GM12878 (cell line): ENCODE measurements around the gene YY2.

Source experiments
- MAX ChIP-seq: IDR thresholded peaks from 2 replicates; pipeline ENCODE4 v1.6.1; 2012; ENCODE audit warnings: low read depth, low read length, improper control_type of control experiment
- NR2C2 ChIP-seq: IDR thresholded peaks from 2 replicates; pipeline ENCODE4 v1.6.1; 2011; ENCODE audit warnings: borderline replicate concordance, low read depth; ENCODE audit not compliant: control insufficient read depth, insufficient read length
- ZNF274 ChIP-seq: IDR thresholded peaks from one replicate; pipeline ENCODE4 v1.8.0; 2011; ENCODE audit not compliant: insufficient read length, insufficient read depth

GRCh38 chrX:21816136-21816535 is 39.7 kb upstream of the YY2 start:
- no peak for TF ChIP-seq NR2C2
- no peak for TF ChIP-seq MAX
- no peak for TF ChIP-seq ZNF274
